HG02885 (cell line): ENCODE data around the gene MDM2.

Source experiments
- ATAC-seq: cut with Tn5 transposase; IDR thresholded peaks from one replicate; pipeline ENCODE4 v1.9.1; 2021; ENCODE audit warnings: mild to moderate bottlenecking; ENCODE audit not compliant: unreplicated experiment, poor library complexity

MDM2 gene

GRCh38 chr12:68807576-68808387 lies at the start of gene MDM2:
TSS of gene MDM2 (plus strand) at chr12:68808177. CDS start at chr12:68808478, 301 bp downstream.
- ATAC-seq, result peak; percentile 83

GRCh38 chr12:68759852-68760251 lies 48.1 kb upstream of the MDM2 start:
- no peak for ATAC-seq

- ATAC-seq, result no peak
These were observed 47.1 kb upstream of the MDM2 start for GRCh38 chr12:68760806-68761441.

- ATAC-seq, result no peak
These were observed 46.5 kb upstream of the MDM2 start for GRCh38 chr12:68761442-68761812.

- ATAC-seq, result no peak
These were observed 45.9 kb upstream of the MDM2 start for GRCh38 chr12:68761901-68762630.

- no peak for ATAC-seq
These were observed 45.3 kb upstream of the MDM2 start for GRCh38 chr12:68762691-68763090.

- ATAC-seq, result no peak
These were observed 42.3 kb upstream of the MDM2 start for GRCh38 chr12:68765696-68766095.

- ATAC-seq, result no peak
These were observed 41.3 kb upstream of the MDM2 start for GRCh38 chr12:68766646-68767045.

GRCh38 chr12:68767191-68767590 lies 40.8 kb upstream of the MDM2 start:
- no peak for ATAC-seq

GRCh38 chr12:68768431-68768939 lies 39.5 kb upstream of the MDM2 start:
- ATAC-seq, result no peak

- no peak for ATAC-seq
These were observed 38.0 kb upstream of the MDM2 start for GRCh38 chr12:68769941-68770340.

- ATAC-seq, result no peak
These were observed 36.6 kb upstream of the MDM2 start for GRCh38 chr12:68771223-68771925.

- ATAC-seq, result no peak
These were observed 35.3 kb upstream of the MDM2 start for GRCh38 chr12:68772714-68773113.

GRCh38 chr12:68773582-68773981 lies 34.4 kb upstream of the MDM2 start:
- no peak for ATAC-seq

- ATAC-seq, result no peak
These were observed 32.8 kb upstream of the MDM2 start for GRCh38 chr12:68775121-68775630.

GRCh38 chr12:68776976-68777610 lies 30.9 kb upstream of the MDM2 start:
- no peak for ATAC-seq

- ATAC-seq, result no peak
These were observed 28.7 kb upstream of the MDM2 start for GRCh38 chr12:68779280-68779679.

- ATAC-seq, result no peak
These were observed 27.2 kb upstream of the MDM2 start for GRCh38 chr12:68780731-68781130.

- ATAC-seq, result no peak
These were observed 26.2 kb upstream of the MDM2 start for GRCh38 chr12:68781728-68782127.

GRCh38 chr12:68784015-68784414 lies 24.0 kb upstream of the MDM2 start:
- ATAC-seq, result no peak
